SU-DHL-6 (cell line): ENCODE data around the gene FBXW4.

ENCODE experiments used
- H2AFZ ChIP-seq: fragments of 200-600 bp; sonication (generic); 2 replicates; pipeline ENCODE4 v1.6.1; 2014; ENCODE audit warnings: low read depth, mild to moderate bottlenecking, moderate library complexity, mixed read lengths, antibody characterized with exemption, low read length; ENCODE audit not compliant: severe bottlenecking
- H3F3A ChIP-seq: fragments of 200-600 bp; shearing (Covaris generic); 2 replicates; pipeline ENCODE4 v1.6.0; 2016; ENCODE audit warnings: antibody characterized with exemption, mild to moderate bottlenecking; ENCODE audit not compliant: insufficient read depth
- H3K27ac ChIP-seq: fragments of 200-600 bp; sonication (generic); 2 replicates; pipeline ENCODE4 v1.5.1; 2016; ENCODE audit warnings: low read depth, mild to moderate bottlenecking, low read length, moderate library complexity, mixed read lengths
- H3K27me3 ChIP-seq: fragments of 200-600 bp; sonication (generic), shearing (Covaris generic); 2 replicates; pipeline ENCODE4 v1.6.0; 2014; ENCODE audit warnings: mild to moderate bottlenecking, low read length
- H3K36me3 ChIP-seq: fragments of 200-600 bp; sonication (generic); 2 replicates; pipeline ENCODE4 v1.6.1; 2014; ENCODE audit warnings: mild to moderate bottlenecking, low read length, mixed read lengths
- H3K4me2 ChIP-seq: fragments of 300-600, 200-600 bp; shearing (Covaris generic), sonication (generic); 2 replicates; pipeline ENCODE4 v1.6.0; 2014; ENCODE audit warnings: low read length, low read depth, mild to moderate bottlenecking; ENCODE audit not compliant: poor library complexity, severe bottlenecking
- H3K4me3 ChIP-seq: fragments of 200-600 bp; sonication (generic); 2 replicates; pipeline ENCODE4 v1.5.1; 2014; ENCODE audit warnings: antibody characterized with exemption, low read length, mild to moderate bottlenecking, mixed read lengths; ENCODE audit not compliant: insufficient read depth, poor library complexity, severe bottlenecking
- H3K79me2 ChIP-seq: fragments of 200-600 bp; sonication (generic); 2 replicates; pipeline ENCODE4 v1.6.1; 2014; ENCODE audit warnings: mild to moderate bottlenecking, low read length, moderate library complexity; ENCODE audit not compliant: insufficient read depth
- H3K9ac ChIP-seq: fragments of 200-600 bp; sonication (generic); 2 replicates; pipeline ENCODE4 v1.7.0; 2014; ENCODE audit warnings: mild to moderate bottlenecking, low read length
- H3K9me2 ChIP-seq: fragments of 200-600 bp; sonication (generic); replicated peaks from 2 replicates; pipeline ENCODE4 v1.6.1; 2014; ENCODE audit warnings: low read length; ENCODE audit not compliant: insufficient read depth
- H3K9me3 ChIP-seq: fragments of 200-600 bp; sonication (generic); 2 replicates; pipeline ENCODE4 v1.6.1; 2014; ENCODE audit warnings: low read length, mixed read lengths; ENCODE audit not compliant: insufficient read depth
- H4K20me1 ChIP-seq: fragments of 200-600 bp; sonication (generic); 2 replicates; pipeline ENCODE4 v1.6.1; 2014; ENCODE audit warnings: low read depth, mild to moderate bottlenecking, antibody characterized with exemption, low read length, moderate library complexity, mixed read lengths
- CTCF ChIP-seq: fragments of 200-600 bp; sonication (generic); IDR thresholded peaks from one replicate; pipeline ENCODE4 v1.5.1; 2017; ENCODE audit warnings: antibody characterized with exemption, mild to moderate bottlenecking, low read length, moderate library complexity; ENCODE audit not compliant: insufficient read depth, poor library complexity, severe bottlenecking
- EZH2phosphoT487 ChIP-seq: fragments of 200-600 bp; sonication (generic), shearing (Covaris generic); conservative IDR thresholded peaks from 2 replicates; pipeline ENCODE4 v1.6.1; 2018; ENCODE audit warnings: mild to moderate bottlenecking, antibody characterized with exemption, low read length, moderate library complexity, mixed read lengths

FBXW4 gene

GRCh38 chr10:101650863-101651262 is 44.1 kb downstream of the FBXW4 start:
- H3K36me3 ChIP-seq = no peaks in the 10 kb centered on the region
- no peak overlapping the region for H3K9ac ChIP-seq
- no peak overlapping the region for H3K4me2 ChIP-seq
- H3K27me3 ChIP-seq = no peaks in the 10 kb centered on the region
- H3K79me2 ChIP-seq = no peaks in the 10 kb centered on the region
- no peak overlapping the region for H3K27ac ChIP-seq
- TF ChIP-seq EZH2phosphoT487 (no peak), CTCF (no peak)
- no peaks in the 10 kb centered on the region for H3K9me3 ChIP-seq
- H3F3A ChIP-seq = no peaks in the 10 kb centered on the region
- H2AFZ ChIP-seq = no peak overlapping the region
- no peaks in the 10 kb centered on the region for H4K20me1 ChIP-seq
- no peaks in the 10 kb centered on the region for H3K9me2 ChIP-seq
- no peak overlapping the region for H3K4me3 ChIP-seq

- H2AFZ ChIP-seq = no peak overlapping the region
- H3K9me3 ChIP-seq = no peaks in the 10 kb centered on the region
- H3K27me3 ChIP-seq = no peaks in the 10 kb centered on the region
- no peak overlapping the region for H3K4me2 ChIP-seq
- no peaks in the 10 kb centered on the region for H4K20me1 ChIP-seq
- H3K27ac ChIP-seq = no peak overlapping the region
- no peaks in the 10 kb centered on the region for H3K9me2 ChIP-seq
- TF ChIP-seq EZH2phosphoT487 = no peak
- no peak for TF ChIP-seq CTCF
- no peak overlapping the region for H3K4me3 ChIP-seq
- H3F3A ChIP-seq = no peaks in the 10 kb centered on the region
- H3K9ac ChIP-seq = no peak overlapping the region
- H3K79me2 ChIP-seq = no peaks in the 10 kb centered on the region
- H3K36me3 ChIP-seq = no peaks in the 10 kb centered on the region
These were observed 45.4 kb downstream of the FBXW4 start for GRCh38 chr10:101649525-101650085.

DNA sequence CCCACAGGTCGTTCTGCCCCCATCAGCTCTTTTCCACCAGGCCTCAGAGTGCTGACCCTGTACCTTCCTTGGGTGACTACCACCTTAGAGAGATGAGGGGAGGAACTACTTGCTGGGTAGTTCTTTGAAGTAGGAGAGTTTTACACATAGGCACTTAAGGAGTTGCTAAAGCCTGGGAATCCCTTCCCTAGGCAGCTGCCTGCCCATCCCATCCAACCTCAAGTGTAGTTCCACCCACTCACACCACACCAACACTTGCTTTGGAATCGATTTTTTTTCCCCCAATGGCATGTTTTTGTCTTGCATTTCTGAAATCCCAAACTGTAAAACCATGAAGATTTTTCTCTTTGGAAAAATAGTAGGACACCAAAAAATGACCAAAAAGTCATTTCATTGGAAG is 47.7 kb downstream of the FBXW4 start:
- Histone ChIP-seq H3K9me2 (no peaks in the 10 kb centered on the region), H3K4me2 (no peak overlapping the region), H3F3A (no peaks in the 10 kb centered on the region), H3K9ac (no peak overlapping the region), H3K27ac (no peak overlapping the region), H3K4me3 (no peak overlapping the region), H2AFZ (no peak overlapping the region), H3K9me3 (no peaks in the 10 kb centered on the region), H3K36me3 (no peaks in the 10 kb centered on the region), H3K27me3 (no peaks in the 10 kb centered on the region), H4K20me1 (no peaks in the 10 kb centered on the region), H3K79me2 (no peaks in the 10 kb centered on the region)
- TF ChIP-seq EZH2phosphoT487 (no peak), CTCF (no peak)
